Activated CD8-positive, alpha-beta memory T cell treated with anti-CD3 and anti-CD28 coated beads for 36 hours (primary cell): ENCODE measurements around the gene GID4. TPM values are rescaled to one million over a fixed set of nuclear protein-coding genes. Genes with fewer than 3 reads are reported as not detected.
"Not testable (repeated sequence)": the region's sequence is repeated elsewhere in the genome, so short reads cannot be mapped to it uniquely, and the experiment has no call there.

Experiments
- CTCF ChIA-PET: fragments of 350-600 bp; sonication (Branson Sonifier 250); formaldehyde crosslinking; loops from one replicate; lab custom pipeline; 2021; ENCODE audit warnings: antibody characterized with exemption; lab: Charles Lee
- POLR2A ChIA-PET: fragments of 350-600 bp; sonication (Branson Sonifier 250); formaldehyde crosslinking; loops from one replicate; lab custom pipeline; 2021; ENCODE audit warnings: antibody characterized with exemption; lab: Charles Lee
- total RNA-seq, 2 experiments: library from RNA; stranded (reverse); gene quantifications; one replicate each; pipeline ENCODE4 v1.2.3, GENCODE V29; 2021

GID4 gene
- total RNA-seq, result 10 to 100 TPM; 11.0 to 11.4 TPM

DNA sequence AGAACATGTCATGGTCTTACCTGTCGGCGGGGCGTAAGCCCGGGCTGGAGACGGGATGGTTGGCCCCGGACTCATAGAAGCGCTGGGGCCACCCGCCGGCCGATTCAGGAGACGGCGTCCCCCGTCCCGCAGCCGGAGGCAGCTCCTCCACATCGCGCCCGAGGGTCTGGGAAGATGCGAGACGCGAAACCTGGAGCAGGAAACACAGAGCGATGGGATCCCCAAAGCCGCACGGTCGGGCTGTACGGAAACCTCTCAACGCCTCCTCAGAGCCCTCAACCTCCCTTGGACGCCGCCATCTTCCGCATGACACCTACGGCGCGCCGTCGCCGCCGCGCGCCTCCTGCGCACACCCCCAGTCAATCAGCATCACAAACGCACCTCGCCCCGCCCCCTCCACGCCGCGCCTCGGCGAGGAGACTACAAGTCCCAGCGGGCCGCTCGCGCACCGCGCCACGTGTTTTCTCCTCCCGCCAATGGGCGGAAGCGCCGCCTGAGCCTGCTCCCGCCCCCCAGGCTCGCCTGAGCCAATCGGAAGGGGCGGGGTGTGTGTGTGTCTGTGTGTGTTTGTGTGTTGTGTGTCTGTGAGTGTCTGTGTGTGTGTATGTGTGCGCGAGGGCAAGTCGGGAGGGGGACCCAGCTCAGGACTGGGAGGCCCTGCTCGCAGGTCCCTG lies at the start of gene GID4, which contains the start of gene ATPAF2:
Gene GID4, plus strand, starts transcription at position 548 of the 674 bp plus-strand sequence. Its CDS starts 57 bp downstream, at position 605.
Gene ATPAF2, minus strand, starts transcription at position 308 of the 674 bp plus-strand sequence. Its CDS starts 155 bp downstream, at position 153.
- POLR2A ChIA-PET, result interaction anchor here (0.8 kb wide), 1 partner anchor 203 kb away, joined by 3 read pairs; no protein-coding TSS in a partner anchor
- CTCF ChIA-PET, result interaction anchor here (0.5 to 1.7 kb wide), 5 partner anchors 81 to 226 kb away, joined by 3 read pairs; no protein-coding TSS in a partner anchor

- ChIA-PET POLR2A (no interaction called here), CTCF (no interaction called here)
These were observed 49.6 kb upstream of the GID4 start for GRCh38 chr17:17989618-17990017.

DNA sequence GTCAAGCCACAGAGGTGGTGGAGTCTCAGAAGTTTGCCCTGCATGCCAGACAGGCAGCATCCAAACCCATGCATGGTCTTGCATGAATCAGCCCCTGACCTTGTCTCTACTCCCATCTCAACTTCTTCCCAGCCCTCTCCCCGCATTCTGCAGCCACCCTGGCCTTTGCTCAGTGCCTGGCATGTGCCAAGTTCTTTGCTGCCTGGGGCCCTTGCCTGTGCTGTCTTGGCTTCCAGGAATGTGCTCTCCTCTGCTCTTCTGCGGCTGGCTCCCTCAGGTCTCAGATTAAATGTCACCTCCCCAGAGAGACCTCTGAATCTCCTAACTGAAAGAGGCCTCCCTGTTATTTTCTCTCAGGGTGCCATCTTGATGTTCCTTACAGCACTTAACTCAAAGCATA lies 48.9 kb upstream of the GID4 start:
- CTCF ChIA-PET, result no interaction called here

GRCh38 chr17:17993366-17993765 lies 45.8 kb upstream of the GID4 start:
- ChIA-PET CTCF (no interaction called here), POLR2A (no interaction called here)

More for the DNA sequence above, 48.9 kb upstream of the GID4 start:
- POLR2A ChIA-PET, result no interaction called here

- CTCF ChIA-PET, result no interaction called here
- POLR2A ChIA-PET, result no interaction called here
These were observed 45.4 kb upstream of the GID4 start for GRCh38 chr17:17993852-17994251.

- CTCF ChIA-PET, result interaction anchor here (0.9 to 2.1 kb wide), 2 partner anchors 8 to 39 kb away, joined by 3 to 6 read pairs; no protein-coding TSS in a partner anchor
- POLR2A ChIA-PET, result interaction anchor here (0.6 kb wide), 1 partner anchor 36 kb away, joined by 5 read pairs; no protein-coding TSS in a partner anchor
These were observed 44.7 kb upstream of the GID4 start for GRCh38 chr17:17994271-17995069.

DNA sequence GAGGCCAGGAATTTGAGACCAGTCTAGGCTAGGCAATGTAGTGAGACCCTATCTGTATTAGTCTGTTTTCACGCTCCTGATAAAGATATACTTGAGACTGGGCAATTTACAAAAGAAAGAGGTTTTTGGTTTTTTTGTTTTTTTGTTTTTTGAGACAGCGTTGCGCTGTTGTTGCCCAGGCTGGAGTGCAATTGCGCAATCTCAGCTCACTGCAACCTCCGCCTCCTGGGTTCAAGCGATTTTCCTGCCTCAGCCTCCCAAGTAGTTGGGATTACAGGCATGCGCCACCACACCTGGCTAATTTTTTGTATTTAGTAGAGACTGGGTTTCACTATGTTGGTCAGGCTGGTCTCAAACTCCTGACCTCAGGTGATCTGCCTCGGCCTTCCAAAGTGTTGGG lies 43.3 kb upstream of the GID4 start:
- CTCF ChIA-PET, result interaction anchor here (2.1 kb wide), 1 partner anchor 38 kb away, joined by 6 read pairs; no protein-coding TSS in a partner anchor
- POLR2A ChIA-PET, result not testable (repeated sequence)

- ChIA-PET POLR2A (no interaction called here), CTCF (no interaction called here)
These were observed 40.3 kb upstream of the GID4 start for GRCh38 chr17:17998934-17999333.

- CTCF ChIA-PET, result no interaction called here
- POLR2A ChIA-PET, result no interaction called here
These were observed 39.7 kb upstream of the GID4 start for GRCh38 chr17:17999364-18000029.

- CTCF ChIA-PET, result no interaction called here
- POLR2A ChIA-PET, result interaction anchor here (0.7 kb wide), 1 partner anchor 35 kb away, joined by 6 read pairs; no protein-coding TSS in a partner anchor
These were observed 39.2 kb upstream of the GID4 start for GRCh38 chr17:18000030-18000408.

DNA sequence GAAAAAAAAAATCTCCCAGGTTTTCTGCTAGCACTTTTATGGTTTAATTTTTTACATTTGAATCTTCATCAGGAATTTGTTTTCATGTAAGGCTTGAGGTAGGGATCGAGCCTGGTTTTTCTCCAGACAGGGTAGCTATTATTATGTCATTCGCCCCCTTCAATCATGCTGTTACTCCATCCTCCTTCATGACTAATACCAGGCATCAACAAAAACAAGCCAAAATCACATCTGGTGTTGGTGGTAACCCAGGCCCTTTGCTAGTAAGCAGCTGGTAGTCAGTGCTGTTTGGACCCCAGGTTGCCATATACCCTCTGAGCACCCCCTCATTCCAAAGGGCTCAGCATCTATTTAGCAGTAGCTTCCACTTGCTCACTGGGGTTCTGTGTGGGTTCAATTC lies 37.0 kb upstream of the GID4 start:
- ChIA-PET POLR2A (interaction anchor here (0.6 kb wide), 2 partner anchors 45 to 252 kb away, joined by 6 to 8 read pairs; no protein-coding TSS in a partner anchor), CTCF (no interaction called here)

DNA sequence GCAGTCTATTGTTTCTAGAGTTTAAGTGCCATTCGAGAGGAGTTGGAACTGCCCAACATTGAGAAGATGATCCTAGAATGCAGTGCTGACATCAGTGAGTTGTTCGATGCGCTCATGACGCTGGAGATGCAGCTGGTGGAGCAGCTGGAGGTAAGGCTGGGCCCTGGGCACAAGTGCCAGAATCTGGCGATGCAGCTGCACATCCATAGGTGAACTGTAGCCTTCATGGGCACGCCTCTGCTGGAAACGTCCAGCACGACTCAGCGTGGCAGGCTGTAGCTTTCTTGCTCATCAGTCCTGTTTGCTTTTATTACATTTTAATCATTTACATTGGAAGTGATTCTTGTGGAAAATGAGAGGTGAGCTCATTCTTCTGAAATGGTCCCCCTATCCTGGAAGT lies 34.9 kb upstream of the GID4 start:
- ChIA-PET POLR2A (no interaction called here), CTCF (no interaction called here)

GRCh38 chr17:18004884-18005305 lies 34.3 kb upstream of the GID4 start:
- ChIA-PET CTCF (no interaction called here), POLR2A (no interaction called here)

DNA sequence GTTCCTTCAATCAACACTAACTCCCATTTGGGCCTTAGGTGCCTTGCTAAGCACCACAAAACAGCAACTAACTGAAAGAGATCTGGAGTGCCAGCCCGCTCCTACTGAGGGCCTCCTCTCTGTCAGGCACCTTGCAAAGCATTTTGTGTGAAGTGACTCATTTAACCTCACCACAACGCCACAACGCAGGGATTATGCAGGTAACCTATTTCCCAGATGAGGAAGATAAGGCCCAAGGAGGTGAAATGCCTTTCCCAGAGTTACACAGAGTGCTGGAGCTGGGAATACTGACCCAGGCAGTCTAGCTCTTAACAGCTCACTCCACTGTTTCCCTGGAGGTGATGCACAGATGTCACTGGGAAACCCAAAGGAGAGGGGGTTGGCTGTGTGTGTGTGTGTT lies 33.7 kb upstream of the GID4 start:
- CTCF ChIA-PET, result interaction anchor here (0.7 kb wide), 1 partner anchor 311 kb away, joined by 3 read pairs; no protein-coding TSS in a partner anchor
- POLR2A ChIA-PET, result no interaction called here

DNA sequence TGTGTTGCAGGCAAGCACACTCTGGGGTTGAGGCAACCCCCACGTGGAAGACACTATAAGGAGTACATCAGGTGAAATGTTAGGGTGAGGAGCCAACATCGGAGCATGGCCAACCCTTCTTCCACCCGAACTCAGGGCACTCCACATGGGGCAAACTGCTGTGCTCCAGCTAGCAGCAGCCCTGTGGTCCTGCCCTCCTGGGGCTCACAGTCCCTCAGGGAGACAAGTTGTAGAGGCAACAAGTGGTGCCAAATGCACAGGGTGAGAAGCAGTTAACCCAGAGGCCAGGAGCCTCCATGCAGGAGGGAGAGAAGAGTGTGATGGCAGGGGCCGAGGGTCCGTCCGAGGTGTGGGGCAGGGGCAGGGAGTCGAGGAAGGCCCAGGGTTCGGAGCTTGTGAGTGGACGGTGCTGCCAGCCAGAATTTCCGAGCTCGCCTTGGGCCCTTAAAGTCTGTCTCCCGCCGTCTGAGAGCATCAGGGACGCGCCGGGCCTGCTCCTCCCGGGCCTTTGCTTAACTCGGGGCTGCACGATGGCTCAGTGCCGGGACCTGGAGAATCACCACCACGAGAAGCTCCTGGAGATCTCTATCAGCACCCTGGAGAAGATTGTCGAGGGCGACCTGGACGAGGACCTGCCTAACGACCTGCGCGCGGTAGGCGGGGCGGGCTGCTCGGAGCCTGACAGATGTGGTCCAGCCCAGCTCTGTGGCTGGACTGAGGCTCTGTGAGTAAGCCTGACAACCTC lies 32.5 kb upstream of the GID4 start:
- POLR2A ChIA-PET, result no interaction called here
- CTCF ChIA-PET, result no interaction called here

DNA sequence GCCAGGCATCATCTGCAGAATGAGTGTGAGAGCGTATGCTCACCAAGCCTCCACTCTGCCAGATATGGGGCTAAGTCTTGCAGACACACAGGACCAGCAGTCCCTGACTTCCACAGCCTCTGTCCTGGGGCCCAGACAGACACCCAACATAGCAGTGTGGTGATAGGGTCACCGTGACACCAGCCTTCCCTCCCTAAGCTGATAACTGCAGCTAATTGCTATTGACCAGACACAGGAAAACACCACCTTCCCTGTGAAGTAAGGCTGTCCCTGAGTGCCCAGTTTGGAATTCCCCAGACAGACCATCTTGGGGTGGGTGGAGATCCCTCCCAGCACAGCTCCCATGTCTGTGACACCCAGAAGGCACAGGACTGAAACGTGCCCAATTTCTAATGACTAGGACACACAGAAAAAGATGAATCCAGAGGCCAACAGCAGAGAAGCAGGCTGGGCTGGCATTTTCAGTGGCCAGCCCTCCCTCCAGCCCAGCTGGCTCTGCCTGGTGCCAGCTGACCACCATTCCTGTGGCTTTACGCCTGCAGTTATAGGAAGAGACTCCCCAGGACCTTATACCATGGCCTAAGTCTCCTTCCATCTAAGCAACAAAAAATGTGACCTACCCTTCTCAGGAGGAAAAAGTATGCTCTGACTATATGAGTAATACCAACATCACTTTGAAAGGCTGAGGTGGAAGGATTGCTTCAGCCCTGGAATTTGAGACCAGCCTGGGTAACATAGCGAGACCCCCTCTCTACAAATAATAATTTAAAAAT lies 30.5 kb upstream of the GID4 start:
- POLR2A ChIA-PET, result no interaction called here
- CTCF ChIA-PET, result interaction anchor here (0.6 kb wide), 1 partner anchor 21 kb away, joined by 3 read pairs; no protein-coding TSS in a partner anchor

GRCh38 chr17:18009609-18010420 lies 29.4 kb upstream of the GID4 start:
- CTCF ChIA-PET, result no interaction called here

More at GRCh38 chr17:18009609-18010420, 29.4 kb upstream of the GID4 start:
- POLR2A ChIA-PET, result no interaction called here
